Testis (tissue), 2 donors: ENCODE results near the gene RNF167.

Source experiments
- CTCF ChIP-seq, 3 experiments: fragments of 450-650 bp in 2 of 3; fragments of 200-600 bp in 1 of 3; sonication (generic) in 1 of 3; IDR thresholded peaks; one replicate each; pipeline ENCODE4 v1.5.1; 2016 to 2019; ENCODE audit warnings: antibody characterized with exemption in 3 of 3, mild to moderate bottlenecking in 2 of 3, moderate library complexity in 1 of 3
- POLR2A ChIP-seq: fragments of 450-650 bp; IDR thresholded peaks from one replicate; pipeline ENCODE4 v1.6.1; 2017; ENCODE audit warnings: antibody characterized with exemption, mild to moderate bottlenecking, moderate library complexity

GRCh38 chr17:4967539-4968485, 27.7 kb downstream of the RNF167 start, which contains the start of gene SPAG7:
- TF ChIP-seq POLR2A = peak; percentile 23
- peak in 2 of 3 experiments; percentile 5 to 18 for TF ChIP-seq CTCF (IDR thresholded peaks at IDR 0.05)
